Mesenteric fat pad (tissue), 1 donor: ENCODE results near the gene MAN1B1. TPM values are rescaled to one million over a fixed set of nuclear protein-coding genes. Genes with fewer than 3 reads are reported as not detected.
"Not testable (repeated sequence)": the region's sequence is repeated elsewhere in the genome, so short reads cannot be mapped to it uniquely, and the experiment has no call there.

Experiments
- DNase-seq: peaks from one replicate; pipeline ENCODE4 v3.0.0-alpha.2; 2020; ENCODE audit warnings: low spot score
- total RNA-seq: library from RNA; stranded (reverse); fragmentation: NEBNext Ultra II Directional; extraction: Animal tissue kit (Norgen Biotek cat#: 25700); gene quantifications from one replicate; pipeline ENCODE4 v1.2.1, GENCODE V29; 2021
- donor health status: DM: yes; HTN: yes; CAD: no.

MAN1B1 gene
- total RNA-seq, 1 donor from 2014 or later, result 33.0 TPM

- no peak for DNase-seq
These were observed 23.5 kb downstream of the MAN1B1 start for GRCh38 chr9:137110147-137110910.

DNA sequence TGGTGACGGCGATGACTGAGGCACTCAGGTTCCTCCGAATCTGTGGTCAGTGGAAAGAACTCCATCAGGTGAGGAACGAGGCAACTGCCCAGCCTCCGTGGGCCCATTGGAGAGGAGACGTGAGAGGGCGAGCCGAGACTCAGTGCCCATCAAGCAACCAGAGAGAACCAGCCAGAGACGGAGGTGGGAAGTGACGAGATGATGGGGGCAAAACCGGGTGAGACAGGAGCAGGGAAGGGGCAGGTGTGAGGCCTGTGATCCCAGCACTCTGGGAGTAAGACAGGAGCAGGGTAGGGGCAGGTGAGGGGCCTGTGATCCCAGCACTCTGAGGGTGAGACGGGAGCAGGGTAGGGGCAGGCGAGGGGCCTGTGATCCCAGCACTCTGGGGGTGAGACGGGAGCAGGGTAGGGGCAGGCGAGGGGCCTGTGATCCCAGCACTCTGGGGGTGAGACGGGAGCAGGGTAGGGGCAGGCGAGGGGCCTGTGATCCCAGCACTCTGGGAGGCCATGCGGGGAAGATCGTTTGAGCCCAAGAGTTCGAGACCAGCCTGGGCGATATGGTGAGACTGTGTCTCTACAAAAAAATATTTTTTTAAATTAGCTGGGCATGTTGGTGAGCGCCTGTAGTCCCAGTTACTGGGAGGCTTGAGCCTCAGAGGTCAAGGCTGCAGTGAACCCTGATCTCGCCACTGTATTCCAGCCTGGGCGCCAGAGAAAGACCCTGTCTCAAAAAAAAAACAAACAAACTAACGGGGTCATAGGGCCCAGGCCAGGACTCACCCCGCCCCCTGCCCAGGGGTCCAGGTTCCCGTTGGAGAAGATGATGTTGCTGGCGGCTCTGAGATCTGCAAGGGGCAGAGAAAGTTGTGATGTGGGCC, 24.4 kb downstream of the MAN1B1 start:
- no peak for DNase-seq

DNA sequence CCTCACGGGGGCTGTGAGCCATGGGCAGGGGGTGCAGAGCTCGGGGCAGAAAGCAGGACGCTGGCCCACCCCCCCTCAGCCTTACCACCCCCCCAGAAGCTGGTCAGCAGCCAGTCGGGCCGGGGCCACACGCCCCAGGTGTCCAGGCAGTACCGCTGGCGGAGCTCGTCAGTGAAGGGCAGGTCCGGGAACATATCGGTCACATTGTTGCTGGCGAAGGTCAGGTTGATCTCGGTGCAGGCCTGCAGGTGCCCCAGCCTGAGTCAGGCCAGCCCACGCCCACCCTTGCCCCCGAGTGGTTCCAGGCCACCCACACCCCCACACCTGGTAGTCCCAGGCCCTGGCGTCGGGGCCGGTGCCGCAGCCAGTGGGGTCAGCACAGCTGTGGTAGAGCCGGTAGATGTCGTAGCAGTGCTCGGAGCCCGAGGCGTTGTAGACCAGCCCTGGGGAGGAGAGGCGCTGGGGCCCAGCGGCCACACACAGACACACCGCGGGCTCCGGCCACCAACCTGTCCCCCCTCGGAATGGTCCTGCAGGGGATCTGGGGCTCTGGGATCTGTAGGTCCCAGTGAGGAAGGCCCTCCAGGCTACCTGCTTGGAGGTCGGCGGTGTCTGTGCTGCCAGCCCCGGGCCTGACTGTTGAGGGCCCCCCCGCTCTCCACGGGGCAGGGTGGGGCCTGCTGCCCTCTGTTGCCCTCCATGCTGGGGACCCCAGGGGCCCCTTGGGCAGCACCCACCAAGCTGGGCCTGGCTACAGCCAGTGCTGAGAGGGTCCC, 25.2 kb downstream of the MAN1B1 start:
- DNase-seq, result no peak

GRCh38 chr9:137112564-137113384, 26.0 kb downstream of the MAN1B1 start:
- no peak for DNase-seq

- no peak for DNase-seq
These were observed 26.8 kb downstream of the MAN1B1 start for GRCh38 chr9:137113385-137114159.

- DNase-seq, result no peak
These were observed 27.4 kb downstream of the MAN1B1 start for GRCh38 chr9:137114220-137114612.

DNA sequence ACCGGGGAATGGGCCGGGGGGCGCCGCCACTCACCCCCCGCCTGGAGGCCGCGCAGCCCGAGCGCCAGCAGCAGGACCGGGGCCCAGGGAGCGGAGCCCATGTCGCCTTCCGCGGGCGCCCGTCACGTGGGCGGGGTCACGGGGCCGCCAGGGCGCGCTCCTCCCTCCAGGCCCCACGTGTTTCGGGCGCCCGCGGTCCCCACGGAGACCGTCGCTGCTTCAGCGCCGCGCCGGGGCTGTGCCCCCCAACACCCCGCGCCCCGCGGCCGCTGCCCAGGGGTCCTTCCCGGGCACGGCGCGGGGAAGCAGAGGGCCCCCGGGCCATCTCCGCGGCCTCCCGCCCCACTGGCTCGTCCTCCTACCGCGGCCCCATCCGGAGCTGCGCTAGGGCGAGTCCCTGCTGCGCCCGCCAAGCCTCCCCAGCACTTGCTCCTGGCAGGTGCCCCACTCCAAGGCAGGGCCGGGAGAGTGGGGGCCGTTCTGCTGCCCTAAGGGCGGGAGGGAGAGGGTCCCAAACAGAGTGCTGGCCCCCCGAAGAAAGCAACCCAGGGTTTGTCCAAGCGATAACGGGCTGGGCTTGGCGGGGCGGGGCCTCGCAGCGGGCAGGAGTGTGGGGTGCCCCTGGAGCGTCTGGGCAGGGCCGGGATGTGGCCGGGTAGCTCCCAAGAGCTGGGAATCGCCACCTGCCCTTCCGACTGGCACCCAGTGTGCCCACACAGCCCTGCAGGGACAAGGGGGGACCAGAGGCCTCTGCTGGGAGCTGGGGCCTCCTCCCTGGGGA, 28.0 kb downstream of the MAN1B1 start, which contains the start of gene DPP7:
TSS of gene DPP7 (minus strand) at position 121 of the 781 bp plus-strand sequence. CDS start at position 101, 20 bp downstream.
- peak; percentile 94 for DNase-seq

DNA sequence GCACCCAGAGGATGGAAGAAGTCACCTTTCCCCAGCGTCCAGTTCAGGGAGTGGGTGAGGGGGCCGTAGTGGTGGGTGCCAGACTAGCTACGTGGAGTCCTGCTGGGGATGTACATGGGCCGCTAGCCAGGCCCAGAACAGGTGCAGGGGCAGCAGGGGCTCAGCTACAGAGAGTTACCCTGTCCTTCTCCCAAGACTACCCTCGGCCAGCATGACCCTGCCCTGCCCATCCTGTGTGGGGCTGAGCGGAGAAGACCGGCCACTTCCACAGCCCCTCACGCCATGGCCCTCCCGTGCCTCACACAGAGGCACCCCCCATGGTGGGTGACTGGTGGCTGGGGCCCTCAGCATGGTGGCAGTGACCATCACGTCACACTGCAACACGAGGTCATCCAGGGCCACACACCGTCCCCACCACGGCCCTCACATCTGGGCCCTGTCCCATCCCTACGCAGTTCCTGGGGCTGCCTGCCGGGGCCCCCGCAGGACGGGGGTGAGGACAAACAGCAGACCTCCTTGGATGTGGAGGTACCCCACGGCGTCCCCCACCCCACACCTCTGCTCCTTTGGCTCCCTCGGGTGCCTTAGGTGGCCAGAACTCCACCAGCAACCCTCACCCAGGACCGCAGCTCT, 28.7 kb downstream of the MAN1B1 start:
- no peak for DNase-seq

DNA sequence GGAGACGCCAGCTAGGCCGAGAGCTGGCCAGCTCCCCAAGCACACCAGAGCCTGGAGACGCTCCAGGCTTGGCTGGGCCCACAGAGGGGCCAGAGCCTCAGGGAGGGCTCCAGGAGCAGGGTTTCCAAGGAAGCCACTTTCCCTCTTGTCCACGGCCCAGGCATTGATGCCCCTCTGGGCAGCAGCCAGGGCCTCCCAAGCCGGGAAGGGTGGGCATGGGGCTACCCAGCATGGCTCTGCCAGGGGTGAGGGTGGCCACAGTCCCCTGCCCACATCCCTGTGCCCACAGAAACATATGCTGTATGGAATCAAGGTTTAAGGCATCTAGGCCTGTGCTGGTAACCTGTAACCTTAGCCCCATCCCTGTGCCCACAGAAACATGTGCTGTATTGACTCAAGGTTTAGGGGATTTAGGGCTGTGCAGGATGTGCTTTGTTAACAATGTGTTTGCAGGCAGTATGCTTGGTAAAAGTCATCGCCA, 29.3 kb downstream of the MAN1B1 start:
- no peak for DNase-seq

GRCh38 chr9:137116728-137117127, 29.9 kb downstream of the MAN1B1 start:
- DNase-seq, result no peak

GRCh38 chr9:137117269-137117731, 30.5 kb downstream of the MAN1B1 start:
- DNase-seq, result no peak

DNA sequence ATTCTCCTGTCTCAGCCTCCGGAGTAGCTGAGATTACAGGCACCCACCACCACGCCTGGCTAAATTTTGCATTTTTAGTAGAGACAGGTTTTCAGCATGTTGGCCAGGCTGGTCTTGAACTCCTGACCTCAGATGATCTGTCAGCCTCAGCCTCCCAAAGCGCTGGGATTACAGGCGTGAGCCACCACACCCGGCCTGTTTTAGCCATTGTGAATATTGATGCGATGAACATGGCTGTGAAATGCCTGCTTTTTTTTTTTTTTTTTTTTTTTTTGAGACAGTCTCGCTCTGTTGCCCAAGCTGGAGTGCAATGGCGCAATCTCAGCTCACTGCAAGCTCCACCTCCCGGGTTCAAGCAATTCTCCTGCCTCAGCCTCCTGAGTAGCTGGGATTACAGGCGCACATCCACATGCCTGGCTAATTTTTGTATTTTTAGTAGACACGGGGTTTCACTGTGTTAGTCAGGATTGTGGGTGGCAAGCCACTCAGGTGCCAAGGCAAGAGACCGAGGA, 31.4 kb downstream of the MAN1B1 start:
- DNase-seq, result not testable (repeated sequence)

DNA sequence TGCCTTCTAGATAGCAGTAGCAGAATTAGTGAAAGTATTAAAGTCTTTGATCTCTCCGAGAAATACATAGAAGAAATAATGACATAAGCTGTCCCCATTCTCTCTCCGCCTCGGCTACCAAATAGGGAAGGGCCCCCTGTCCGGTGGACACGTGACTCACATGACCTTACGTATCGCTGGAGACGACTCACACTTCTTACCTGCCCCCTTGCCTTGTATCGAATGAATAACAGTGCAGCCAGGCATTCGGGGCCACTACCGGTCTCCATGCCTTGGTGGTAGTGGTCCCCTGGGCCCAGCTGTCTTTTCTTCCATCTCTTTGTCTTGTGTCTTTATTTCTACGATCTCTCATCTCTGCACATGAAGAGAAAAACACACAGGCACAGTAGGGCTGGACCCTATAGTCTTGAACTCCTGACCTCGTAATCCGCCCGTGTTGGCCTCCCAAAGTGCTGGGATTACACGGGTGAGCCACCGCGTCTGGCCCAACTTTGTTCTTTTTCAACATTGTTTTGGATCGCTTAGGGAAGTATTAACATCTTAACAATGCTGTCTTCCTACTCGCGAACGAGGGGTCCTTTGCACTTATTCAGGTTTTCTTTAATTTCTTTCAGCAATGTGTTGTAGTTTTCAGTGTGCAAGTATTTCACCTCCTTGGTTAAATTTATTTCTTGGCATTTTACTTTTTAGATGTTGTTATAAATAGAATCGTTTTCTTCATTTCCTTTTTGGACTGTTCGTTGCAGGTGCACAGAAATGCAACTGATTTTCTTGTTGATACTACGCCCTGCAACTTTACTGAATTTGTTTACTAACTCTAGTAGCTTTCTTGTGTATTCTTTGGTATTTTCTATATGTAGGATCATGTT, 35.4 kb downstream of the MAN1B1 start:
- not testable (repeated sequence) for DNase-seq

- DNase-seq, result not testable (repeated sequence)
These were observed 36.1 kb downstream of the MAN1B1 start for GRCh38 chr9:137122796-137123467.

GRCh38 chr9:137123468-137123837, 36.7 kb downstream of the MAN1B1 start:
- DNase-seq, result no peak

GRCh38 chr9:137123952-137124462, 37.2 kb downstream of the MAN1B1 start:
- DNase-seq, result not testable (repeated sequence)
